K562 (cell line): ENCODE data around the gene LETM1. TPM values are rescaled to one million over a fixed set of nuclear protein-coding genes. Genes with fewer than 3 reads are reported as not detected.
A peak's percentile ranks its signal among the peaks of the same experiment; 100 is the strongest.

Experiments
- ATF4 ChIP-seq: fragments of 450-650 bp; formaldehyde crosslinking; IDR thresholded peaks from 2 replicates; pipeline ENCODE4 v1.4.0; 2022; ENCODE audit warnings: mild to moderate bottlenecking, moderate library complexity
- MGA ChIP-seq: fragments of 450-650 bp; IDR thresholded peaks from 2 replicates; pipeline ENCODE4 v1.6.1; 2016; ENCODE audit warnings: mild to moderate bottlenecking, moderate library complexity
- NFRKB ChIP-seq: fragments of 450-650 bp; IDR thresholded peaks from 2 replicates; pipeline ENCODE4 v1.6.1; 2016; ENCODE audit warnings: low read depth
- SMAD3 ChIP-seq: fragments of 450-650 bp; formaldehyde crosslinking; conservative IDR thresholded peaks from 2 replicates; pipeline ENCODE4 v1.4.0; 2020; ENCODE audit warnings: mild to moderate bottlenecking
- TBP ChIP-seq: optimal IDR thresholded peaks from 2 replicates; pipeline ENCODE3; 2011; ENCODE audit warnings: low read depth, low read length, improper control_type of control experiment
- ZBTB49 ChIP-seq: sonication (generic); formaldehyde crosslinking; IDR thresholded peaks from 2 replicates; pipeline ENCODE4 v1.8.0; 2022; ENCODE audit warnings: missing genetic modification reagents, mild to moderate bottlenecking, borderline replicate concordance
- ZNF655 ChIP-seq: fragments of 250-450 bp; sonication (Bioruptor Pico); IDR thresholded peaks from 2 replicates; pipeline ENCODE4 v1.5.0; 2021
- polyA plus RNA-seq, 8 experiments: library from polyadenylated mRNA; depleted of rRNA in 4 of 8; stranded (reverse) in 5 of 8; unstranded in 3 of 8; fragments of >200 nt; fragmentation: Nextera tagmentation in 2 of 8; fragmentation: Illumina TruSeq in 1 of 8; extraction: Ambion mirVana in 2 of 8; extraction: Trizol in 1 of 8; gene quantifications; 2 replicates each; pipeline versions ENCODE4 v1.2.1 to v1.2.3, GENCODE V29; 2011 to 2014; ENCODE audit warnings: inconsistent platforms in 1 of 8, missing spikeins in 1 of 8
- total RNA-seq, 7 experiments: library from RNA; depleted of rRNA in 6 of 7; stranded (reverse); fragments of >200 nt in 6 of 7; fragmentation: Illumina TruSeq in 2 of 7; extraction: Trizol in 2 of 7; gene quantifications; 2 replicates each; pipeline versions ENCODE4 v1.2.1 to v1.2.3, GENCODE V29; 2011 to 2021; ENCODE audit warnings: low replicate concordance in 1 of 7

LETM1 gene
- total and polyA plus RNA-seq, 9 of the 15 experiments (the other 6 are each of a cell fraction or from before 2014, with no cell fraction given), result 3.9 to 109 (median 35.0) TPM

- TF ChIP-seq ZBTB49 (no peak), TBP (peak; percentile 13), SMAD3 (CRISPR knock-in tag) (no peak), ZNF655 (CRISPR knock-in tag) (no peak), NFRKB (no peak), MGA (no peak; the same call in 1 of the 2 replicates), ATF4 (CRISPR knock-in tag) (no peak)
Measured at GRCh38 chr4:1793940-1794808, 61.8 kb downstream of the LETM1 start (continued).
